ENCODE data around the gene CUL4A. TPM values are rescaled to one million over a fixed set of nuclear protein-coding genes. Genes with fewer than 3 reads are reported as not detected.
A peak's percentile ranks its signal among the peaks of the same experiment; 100 is the strongest.

Gene CUL4A
- total and polyA plus RNA-seq, 9 donors = 52.4 to 72.3 (median 62.8) TPM

DNA sequence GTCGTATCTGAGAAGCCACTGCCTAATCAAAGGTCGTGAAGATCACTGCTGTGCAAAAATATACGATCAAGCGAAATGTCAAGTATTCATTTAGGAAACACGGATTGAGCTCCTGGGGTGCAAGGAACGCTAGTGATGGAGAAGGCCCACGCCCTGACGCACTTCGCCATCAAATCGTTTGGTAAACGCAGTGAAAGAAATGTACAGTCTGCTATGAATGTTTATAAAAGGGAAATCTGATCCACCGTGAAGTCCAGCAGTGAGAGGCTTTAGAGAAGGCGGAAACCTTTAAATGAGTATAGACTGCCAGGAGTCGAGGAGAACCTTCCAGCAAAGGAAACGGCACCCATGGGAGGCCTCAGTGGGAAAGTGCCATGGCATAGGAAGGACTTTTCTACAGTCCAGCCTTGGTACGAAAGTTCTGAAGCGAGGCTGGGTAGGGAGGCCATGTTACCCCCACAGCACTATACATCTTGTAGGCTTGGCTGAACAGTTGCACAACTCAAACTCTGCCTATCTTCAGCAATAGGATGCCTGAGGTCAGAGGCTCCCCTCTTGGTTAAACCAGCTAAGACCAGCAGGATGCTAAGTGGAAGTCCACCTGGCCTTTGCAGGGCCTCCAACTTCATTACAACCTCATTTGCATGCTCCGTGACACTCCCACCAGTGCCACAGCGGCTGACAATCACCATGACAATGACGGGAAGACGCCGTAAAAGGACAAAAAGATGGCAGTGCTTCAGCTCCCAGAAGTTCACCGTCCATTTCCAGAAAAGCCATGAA lies 21.3 kb upstream of the CUL4A start:
- Histone ChIP-seq H3K9me3 (replicated peaks; ENCODE audit: control insufficient read depth, low read depth, low read length) (no peaks in the 10 kb centered on the region), H3K36me3 (ENCODE audit: control insufficient read depth, insufficient read depth, low read length) (peaks cover 61% of the 10 kb centered on the region), H3K27ac (ENCODE audit: low read length) (no peak overlapping the region), H3K27me3 (ENCODE audit: control insufficient read depth, insufficient read depth, low read length) (no peaks in the 10 kb centered on the region), H3K4me3 (ENCODE audit: low read length) (no peak overlapping the region), H3K4me1 (ENCODE audit: control insufficient read depth, insufficient read depth, low read length) (no peaks in the 10 kb centered on the region)
- WGBS (ENCODE audit: insufficient coverage) = 84% methylated on average over 21 of the region's 23 CpGs
- DNase-seq = no peak

DNA sequence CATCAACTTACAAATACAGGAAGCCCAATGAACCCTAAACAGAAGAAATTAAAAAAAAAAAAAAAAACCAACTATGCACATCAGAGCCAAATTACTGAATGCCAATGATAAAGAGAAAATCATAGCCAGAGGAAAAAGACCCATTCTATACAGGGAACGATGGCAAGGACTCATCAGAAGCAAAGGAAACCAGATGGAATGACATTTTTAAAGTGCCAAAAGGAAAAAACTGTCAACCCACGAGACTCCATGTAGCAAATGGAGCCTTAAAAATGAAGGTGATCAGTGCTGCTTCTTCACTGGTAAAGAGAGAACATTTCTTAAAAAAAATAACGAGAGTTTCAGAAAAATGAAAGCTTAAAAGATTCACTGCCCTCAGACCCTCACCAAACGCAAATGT lies 19.2 kb upstream of the CUL4A start:
- no peak for DNase-seq
- H3K4me3 ChIP-seq (ENCODE audit: low read length) = no peak overlapping the region
- WGBS (ENCODE audit: insufficient coverage) = 80% methylated on average over 2 of the region's 4 CpGs
- H3K4me1 ChIP-seq (ENCODE audit: control insufficient read depth, insufficient read depth, low read length) = no peaks in the 10 kb centered on the region
- H3K27ac ChIP-seq (ENCODE audit: low read length) = no peak overlapping the region
- no peaks in the 10 kb centered on the region for H3K27me3 ChIP-seq (ENCODE audit: control insufficient read depth, insufficient read depth, low read length)
- no peaks in the 10 kb centered on the region for H3K9me3 ChIP-seq (replicated peaks; ENCODE audit: control insufficient read depth, low read depth, low read length)
- H3K36me3 ChIP-seq (ENCODE audit: control insufficient read depth, insufficient read depth, low read length) = peaks cover 60% of the 10 kb centered on the region

DNA sequence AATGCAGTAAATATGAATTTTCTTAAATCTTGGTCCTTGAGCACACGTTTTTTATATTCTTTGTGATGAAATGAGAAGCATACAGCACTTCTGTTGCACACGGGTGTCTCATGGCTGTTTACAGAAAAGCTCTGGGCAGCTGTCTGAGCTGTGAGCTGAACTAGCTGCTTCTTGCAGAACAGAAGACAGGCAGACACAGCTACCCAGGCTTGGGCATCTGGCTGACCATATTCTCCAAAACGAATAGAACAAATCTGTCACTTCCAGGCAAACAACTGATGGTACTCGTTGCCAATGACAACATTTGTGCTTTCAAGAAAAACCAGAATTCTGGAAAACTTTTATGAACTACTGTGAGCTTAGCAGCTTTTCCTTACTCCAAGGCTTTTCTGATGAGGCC lies 17.1 kb upstream of the CUL4A start:
- peaks cover 57% of the 10 kb centered on the region for H3K36me3 ChIP-seq (ENCODE audit: control insufficient read depth, insufficient read depth, low read length)
- H3K27me3 ChIP-seq (ENCODE audit: control insufficient read depth, insufficient read depth, low read length) = no peaks in the 10 kb centered on the region
- no peaks in the 10 kb centered on the region for H3K9me3 ChIP-seq (replicated peaks; ENCODE audit: control insufficient read depth, low read depth, low read length)
- no peak overlapping the region for H3K27ac ChIP-seq (ENCODE audit: low read length)
- 72% methylated on average over 3 of the region's 4 CpGs for WGBS (ENCODE audit: insufficient coverage)
- no peaks in the 10 kb centered on the region for H3K4me1 ChIP-seq (ENCODE audit: control insufficient read depth, insufficient read depth, low read length)
- DNase-seq = no peak
- H3K4me3 ChIP-seq (ENCODE audit: low read length) = no peak overlapping the region

DNA sequence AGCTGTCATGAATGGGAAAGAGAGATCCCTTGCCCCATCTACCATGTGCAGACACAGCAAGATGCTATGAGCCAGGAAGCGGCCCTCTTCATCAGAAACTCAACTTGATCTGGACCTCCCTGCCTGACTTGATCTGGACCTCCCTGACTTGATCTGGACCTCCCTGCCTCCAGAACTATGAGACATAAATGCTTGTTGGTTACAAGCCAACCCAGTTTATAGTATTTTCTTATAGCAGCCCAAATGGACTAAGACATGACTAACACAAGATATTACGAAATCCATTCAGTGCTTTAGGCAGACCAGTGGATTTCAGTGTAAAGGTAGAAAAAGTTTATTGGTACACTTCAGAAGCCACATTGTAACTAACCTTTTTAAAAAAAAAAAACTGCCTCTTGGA lies 16.5 kb upstream of the CUL4A start:
- no peak overlapping the region for H3K27ac ChIP-seq (ENCODE audit: low read length)
- no CpG with 5 or more reads among the region's 2 CpGs for WGBS (ENCODE audit: insufficient coverage)
- H3K4me1 ChIP-seq (ENCODE audit: control insufficient read depth, insufficient read depth, low read length) = no peaks in the 10 kb centered on the region
- H3K36me3 ChIP-seq (ENCODE audit: control insufficient read depth, insufficient read depth, low read length) = peaks cover 62% of the 10 kb centered on the region
- H3K9me3 ChIP-seq (replicated peaks; ENCODE audit: control insufficient read depth, low read depth, low read length) = no peaks in the 10 kb centered on the region
- H3K27me3 ChIP-seq (ENCODE audit: control insufficient read depth, insufficient read depth, low read length) = no peaks in the 10 kb centered on the region
- DNase-seq = no peak
- no peak overlapping the region for H3K4me3 ChIP-seq (ENCODE audit: low read length)

DNA sequence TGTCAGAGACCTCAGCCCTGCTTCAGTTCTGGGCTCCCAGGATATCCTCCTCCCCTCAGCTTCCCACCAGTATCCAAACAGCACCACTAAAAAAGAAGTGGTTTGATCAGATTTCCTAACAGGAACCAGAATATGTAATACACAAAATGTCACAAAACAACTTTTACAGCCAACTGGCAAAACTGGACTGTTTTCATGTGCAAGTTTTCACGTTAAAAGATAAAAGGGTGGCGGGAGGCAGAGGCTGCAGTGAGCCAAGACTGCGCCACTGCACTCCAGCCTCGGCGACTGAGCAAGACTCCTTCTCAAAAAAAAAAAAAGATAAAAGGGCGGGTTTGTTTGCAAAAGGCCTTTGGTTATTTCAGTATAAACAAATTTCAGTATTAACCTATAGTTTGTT lies 14.1 kb upstream of the CUL4A start:
- Histone ChIP-seq H3K4me1 (ENCODE audit: control insufficient read depth, insufficient read depth, low read length) (no peaks in the 10 kb centered on the region), H3K4me3 (ENCODE audit: low read length) (no peak overlapping the region), H3K27ac (ENCODE audit: low read length) (no peak overlapping the region), H3K9me3 (replicated peaks; ENCODE audit: control insufficient read depth, low read depth, low read length) (no peaks in the 10 kb centered on the region), H3K36me3 (ENCODE audit: control insufficient read depth, insufficient read depth, low read length) (peaks cover 62% of the 10 kb centered on the region), H3K27me3 (ENCODE audit: control insufficient read depth, insufficient read depth, low read length) (no peaks in the 10 kb centered on the region)
- 90% methylated on average over 2 of the region's 6 CpGs for WGBS (ENCODE audit: insufficient coverage)
- DNase-seq = no peak

DNA sequence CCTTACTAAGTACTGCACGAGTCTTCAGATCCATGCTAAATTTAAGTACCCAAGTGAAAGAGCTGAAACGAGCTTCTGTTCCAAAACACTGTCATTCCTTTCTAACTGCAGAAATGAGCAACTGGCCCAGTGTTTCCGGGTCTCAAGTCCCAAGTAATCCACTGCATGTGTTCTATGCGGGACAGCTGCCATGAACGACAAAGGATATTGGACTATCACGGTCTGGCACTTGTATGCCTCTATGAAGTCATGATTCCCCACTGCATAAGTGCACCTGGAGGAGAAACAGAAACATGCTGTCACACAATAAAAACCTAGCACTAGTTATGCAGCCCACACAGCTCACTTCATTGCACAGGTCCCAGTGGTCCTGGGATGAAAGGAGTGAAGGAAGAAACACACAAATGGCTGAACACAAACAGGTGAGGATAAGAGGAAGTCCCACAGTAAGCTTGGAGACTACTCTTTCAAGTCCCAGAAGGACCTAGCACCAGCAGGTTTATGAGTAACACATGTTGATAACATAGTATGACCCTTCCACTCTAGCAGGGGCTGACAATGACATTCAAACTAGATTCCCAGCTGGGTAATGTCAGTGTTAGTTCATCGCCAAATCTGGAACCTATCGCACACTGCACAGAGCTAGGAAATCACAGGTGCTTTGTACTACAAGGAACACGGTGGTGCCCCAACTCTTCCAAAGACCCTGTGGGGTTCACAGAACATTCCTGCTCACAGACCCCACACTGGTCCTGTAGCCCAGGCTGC lies 12.3 kb upstream of the CUL4A start:
- H3K27ac ChIP-seq (ENCODE audit: low read length) = peak overlapping the region; percentile 6
- no peaks in the 10 kb centered on the region for H3K4me1 ChIP-seq (ENCODE audit: control insufficient read depth, insufficient read depth, low read length)
- H3K4me3 ChIP-seq (ENCODE audit: low read length) = no peak overlapping the region
- peaks cover 51% of the 10 kb centered on the region for H3K36me3 ChIP-seq (ENCODE audit: control insufficient read depth, insufficient read depth, low read length)
- peak; percentile 51 for DNase-seq
- H3K27me3 ChIP-seq (ENCODE audit: control insufficient read depth, insufficient read depth, low read length) = no peaks in the 10 kb centered on the region
- no peaks in the 10 kb centered on the region for H3K9me3 ChIP-seq (replicated peaks; ENCODE audit: control insufficient read depth, low read depth, low read length)
- 59% methylated on average over 6 of the region's 9 CpGs for WGBS (ENCODE audit: insufficient coverage)

DNA sequence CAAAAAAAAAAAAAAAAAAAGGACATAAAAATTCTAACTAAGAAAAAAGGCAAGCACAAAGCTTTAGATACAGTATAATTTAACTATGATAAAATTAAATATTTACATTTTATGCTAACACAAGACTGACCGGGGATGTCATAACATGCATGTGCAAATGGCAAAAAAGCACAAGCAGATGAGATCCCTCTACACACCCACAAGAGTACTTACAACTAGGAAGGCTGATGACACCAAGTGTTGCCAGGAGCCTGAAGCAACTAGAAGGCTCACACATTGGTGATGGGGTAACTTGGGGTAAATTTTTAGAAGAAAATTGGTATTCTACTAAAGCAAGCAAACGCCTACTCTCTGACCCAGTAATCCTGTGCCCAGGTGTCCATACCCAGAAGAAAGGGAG lies 7.6 kb upstream of the CUL4A start:
- H3K36me3 ChIP-seq (ENCODE audit: control insufficient read depth, insufficient read depth, low read length) = peaks cover 41% of the 10 kb centered on the region
- H3K27me3 ChIP-seq (ENCODE audit: control insufficient read depth, insufficient read depth, low read length) = no peaks in the 10 kb centered on the region
- H3K4me3 ChIP-seq (ENCODE audit: low read length) = no peak overlapping the region
- H3K4me1 ChIP-seq (ENCODE audit: control insufficient read depth, insufficient read depth, low read length) = no peaks in the 10 kb centered on the region
- no peak for DNase-seq
- no peak overlapping the region for H3K27ac ChIP-seq (ENCODE audit: low read length)
- H3K9me3 ChIP-seq (replicated peaks; ENCODE audit: control insufficient read depth, low read depth, low read length) = no peaks in the 10 kb centered on the region
- WGBS (ENCODE audit: insufficient coverage) = 100% methylated on average over 1 of the region's 2 CpGs

DNA sequence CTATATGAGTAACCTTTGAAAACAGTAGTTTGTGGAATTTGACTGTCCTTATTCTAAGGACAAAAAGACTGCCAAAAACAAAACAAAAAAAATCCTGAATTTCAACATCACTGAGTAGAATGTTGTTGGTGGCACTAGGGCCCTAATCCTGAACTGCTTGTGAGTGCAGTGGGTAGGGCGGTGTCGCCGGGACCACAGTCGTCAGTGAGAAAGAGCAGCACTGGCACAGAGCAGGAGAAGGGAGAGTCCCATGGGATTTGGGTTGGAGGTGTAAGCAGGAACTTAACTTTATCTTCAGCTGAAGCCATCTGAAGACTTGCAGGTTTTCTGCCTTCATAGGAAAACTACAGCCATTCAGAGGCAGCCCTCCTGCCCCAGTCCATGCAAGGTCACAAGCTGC lies 6.5 kb upstream of the CUL4A start:
- Histone ChIP-seq H3K27me3 (ENCODE audit: control insufficient read depth, insufficient read depth, low read length) (no peaks in the 10 kb centered on the region), H3K4me3 (ENCODE audit: low read length) (no peak overlapping the region), H3K9me3 (replicated peaks; ENCODE audit: control insufficient read depth, low read depth, low read length) (no peaks in the 10 kb centered on the region), H3K4me1 (ENCODE audit: control insufficient read depth, insufficient read depth, low read length) (no peaks in the 10 kb centered on the region), H3K27ac (ENCODE audit: low read length) (no peak overlapping the region), H3K36me3 (ENCODE audit: control insufficient read depth, insufficient read depth, low read length) (peaks cover 33% of the 10 kb centered on the region)
- WGBS (ENCODE audit: insufficient coverage) = 82% methylated on average over 4 of the region's 4 CpGs
- no peak for DNase-seq

DNA sequence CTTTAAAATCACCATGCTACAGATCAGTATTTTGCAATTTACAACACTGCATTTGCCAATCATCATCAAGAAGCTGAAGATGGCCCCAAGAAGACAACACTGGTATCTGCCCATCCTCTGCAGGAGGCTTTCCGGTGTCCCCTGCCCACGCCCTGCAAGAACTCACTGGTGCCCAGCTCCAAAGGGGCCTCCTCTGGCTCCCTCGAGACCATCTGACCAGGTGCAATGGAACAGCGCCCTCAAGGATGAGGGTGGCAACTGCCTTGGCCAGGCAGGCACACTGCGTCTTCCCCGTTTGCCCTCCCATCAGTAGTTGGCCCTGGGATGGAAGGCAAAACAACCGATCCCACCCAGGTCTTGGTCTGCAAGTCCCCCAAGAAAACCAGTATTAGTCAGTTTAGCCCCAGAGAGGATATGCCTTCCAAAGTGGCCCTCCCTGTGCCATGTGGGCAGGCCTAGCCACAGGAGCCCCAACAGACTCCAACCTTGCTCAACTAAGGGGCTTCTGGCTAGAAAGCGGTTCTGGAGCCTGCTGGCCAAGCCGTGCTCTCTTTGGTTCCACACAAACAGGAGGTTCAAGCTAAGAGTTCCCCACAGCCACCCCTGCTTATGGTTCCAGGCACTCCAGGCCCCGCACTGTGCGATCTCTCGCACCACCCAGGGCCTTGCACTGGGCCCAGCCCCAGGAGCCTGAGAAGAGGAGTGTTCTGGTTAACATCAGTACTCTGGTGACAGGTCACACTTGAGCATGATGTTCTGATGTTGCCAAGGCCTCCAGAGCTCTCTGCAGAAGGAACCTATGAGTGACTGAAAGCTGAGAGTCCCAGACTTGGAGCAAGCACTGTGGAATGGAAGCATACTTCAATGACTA lies 5.7 kb upstream of the CUL4A start:
- Histone ChIP-seq H3K27me3 (ENCODE audit: control insufficient read depth, insufficient read depth, low read length) (no peaks in the 10 kb centered on the region), H3K9me3 (replicated peaks; ENCODE audit: control insufficient read depth, low read depth, low read length) (no peaks in the 10 kb centered on the region), H3K4me3 (ENCODE audit: low read length) (no peak overlapping the region), H3K27ac (ENCODE audit: low read length) (no peak overlapping the region), H3K36me3 (ENCODE audit: control insufficient read depth, insufficient read depth, low read length) (peaks cover 30% of the 10 kb centered on the region), H3K4me1 (ENCODE audit: control insufficient read depth, insufficient read depth, low read length) (no peaks in the 10 kb centered on the region)
- WGBS (ENCODE audit: insufficient coverage) = 93% methylated on average over 12 of the region's 12 CpGs
- no peak for DNase-seq

DNA sequence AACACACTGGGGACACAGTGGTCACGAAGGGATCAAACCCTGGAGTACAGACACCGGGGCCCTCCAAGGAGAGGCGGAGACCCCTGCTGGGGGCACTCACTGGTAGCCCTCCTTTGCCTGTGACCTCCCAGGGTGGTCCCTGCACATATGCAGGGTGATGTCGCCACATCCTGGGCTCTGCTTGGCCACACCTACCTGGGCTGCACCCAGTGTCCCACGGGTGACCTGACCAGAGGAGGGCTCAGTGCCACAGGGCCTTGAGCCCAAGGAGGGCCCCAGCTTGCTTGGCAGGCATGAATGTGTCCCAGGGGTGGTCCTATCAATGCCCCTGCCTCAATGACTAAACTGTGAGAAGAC lies 5.1 kb upstream of the CUL4A start:
- Histone ChIP-seq H3K27ac (ENCODE audit: low read length) (no peak overlapping the region), H3K27me3 (ENCODE audit: control insufficient read depth, insufficient read depth, low read length) (no peaks in the 10 kb centered on the region), H3K36me3 (ENCODE audit: control insufficient read depth, insufficient read depth, low read length) (peaks cover 26% of the 10 kb centered on the region), H3K4me1 (ENCODE audit: control insufficient read depth, insufficient read depth, low read length) (no peaks in the 10 kb centered on the region), H3K4me3 (ENCODE audit: low read length) (no peak overlapping the region), H3K9me3 (replicated peaks; ENCODE audit: control insufficient read depth, low read depth, low read length) (no peaks in the 10 kb centered on the region)
- DNase-seq = no peak
- 87% methylated on average over 5 of the region's 5 CpGs for WGBS (ENCODE audit: insufficient coverage)
